Right lobe of liver (tissue), 4 donors: ENCODE measurements around the gene TRIM71.

ENCODE experiments used
- POLR2A ChIP-seq: fragments of 450-650 bp; IDR thresholded peaks from one replicate; pipeline ENCODE4 v1.6.1; 2017; ENCODE audit warnings: antibody characterized with exemption, mild to moderate bottlenecking
- TF ChIP-seq, protein P1 (sequence below), 4 donors: fragments of 200-600 bp in 3 of 4; fragments of 450-650 bp in 1 of 4; IDR thresholded peaks; one replicate each; pipeline versions ENCODE4 v1.5.1 to v1.8.0; 2016 to 2022; ENCODE audit warnings: antibody characterized with exemption in 4 of 4, mild to moderate bottlenecking in 2 of 4
- donor health status: DM: no; HTN: no; CAD: no.
- donor health status: DM: no; HTN: no; CAD: no.
- donor health status: DM: no; HTN: yes; CAD: no.

DNA sequence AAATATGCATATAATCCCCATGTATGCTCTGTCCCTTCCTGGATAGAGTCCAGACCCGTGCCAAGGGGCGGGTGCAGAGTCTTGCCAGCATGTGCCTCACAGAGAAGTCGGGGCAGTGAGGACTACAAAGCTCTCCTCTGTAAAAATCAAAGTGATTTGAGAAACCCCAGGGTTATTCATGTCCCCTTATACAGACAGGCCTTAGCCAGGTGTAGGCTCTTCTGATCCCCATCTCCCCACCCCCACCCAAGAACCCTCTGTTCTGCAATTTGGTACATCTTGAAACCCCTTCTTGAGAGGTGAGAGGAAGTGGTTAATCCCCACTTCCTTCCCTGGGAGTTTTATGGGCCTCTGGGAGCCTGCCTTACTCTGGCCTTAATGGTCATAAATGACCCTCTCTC, 24.7 kb downstream of the TRIM71 start:
- TF ChIP-seq, protein P1, sequence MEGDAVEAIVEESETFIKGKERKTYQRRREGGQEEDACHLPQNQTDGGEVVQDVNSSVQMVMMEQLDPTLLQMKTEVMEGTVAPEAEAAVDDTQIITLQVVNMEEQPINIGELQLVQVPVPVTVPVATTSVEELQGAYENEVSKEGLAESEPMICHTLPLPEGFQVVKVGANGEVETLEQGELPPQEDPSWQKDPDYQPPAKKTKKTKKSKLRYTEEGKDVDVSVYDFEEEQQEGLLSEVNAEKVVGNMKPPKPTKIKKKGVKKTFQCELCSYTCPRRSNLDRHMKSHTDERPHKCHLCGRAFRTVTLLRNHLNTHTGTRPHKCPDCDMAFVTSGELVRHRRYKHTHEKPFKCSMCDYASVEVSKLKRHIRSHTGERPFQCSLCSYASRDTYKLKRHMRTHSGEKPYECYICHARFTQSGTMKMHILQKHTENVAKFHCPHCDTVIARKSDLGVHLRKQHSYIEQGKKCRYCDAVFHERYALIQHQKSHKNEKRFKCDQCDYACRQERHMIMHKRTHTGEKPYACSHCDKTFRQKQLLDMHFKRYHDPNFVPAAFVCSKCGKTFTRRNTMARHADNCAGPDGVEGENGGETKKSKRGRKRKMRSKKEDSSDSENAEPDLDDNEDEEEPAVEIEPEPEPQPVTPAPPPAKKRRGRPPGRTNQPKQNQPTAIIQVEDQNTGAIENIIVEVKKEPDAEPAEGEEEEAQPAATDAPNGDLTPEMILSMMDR (IDR thresholded peaks at IDR 0.05): no peak
- no peak for TF ChIP-seq POLR2A
